Smooth muscle cell (in vitro differentiated cells): ENCODE results near the gene TP73. TPM values are rescaled to one million over a fixed set of nuclear protein-coding genes. Genes with fewer than 3 reads are reported as not detected.

Experiments
- DNase-seq: peaks from one replicate; lab custom pipeline; 2025; ENCODE audit not compliant: unreplicated experiment; lab: John Stamatoyannopoulos, UW
- H2AFZ ChIP-seq: fragments of 200-600 bp; sonication (generic); 2 replicates; pipeline ENCODE4 v1.6.0; 2016; ENCODE audit warnings: antibody characterized with exemption, low read depth, mild to moderate bottlenecking
- H3F3A ChIP-seq: fragments of 200-600 bp; sonication (generic); 2 replicates; pipeline ENCODE4 v1.6.0; 2017; ENCODE audit warnings: antibody characterized with exemption, low read depth
- H3K27ac ChIP-seq: fragments of 200-600 bp; sonication (generic); 2 replicates; pipeline ENCODE4 v1.5.1; 2016; ENCODE audit warnings: low read depth, mild to moderate bottlenecking
- H3K27me3 ChIP-seq: fragments of 200-600 bp; sonication (generic); 2 replicates; pipeline ENCODE4 v1.6.1; 2016; ENCODE audit warnings: low read depth, mild to moderate bottlenecking
- H3K36me3 ChIP-seq: fragments of 200-600 bp; sonication (generic); 2 replicates; pipeline ENCODE4 v1.5.1; 2016; ENCODE audit warnings: low read depth
- H3K4me1 ChIP-seq: fragments of 200-600 bp; sonication (generic); 2 replicates; pipeline ENCODE4 v1.5.1; 2016; ENCODE audit warnings: low read depth
- H3K4me2 ChIP-seq: fragments of 200-600 bp; sonication (generic); 2 replicates; pipeline ENCODE4 v1.6.0; 2016; ENCODE audit warnings: mild to moderate bottlenecking
- H3K4me3 ChIP-seq: fragments of 200-600 bp; sonication (generic); 2 replicates; pipeline ENCODE4 v1.5.1; 2016; ENCODE audit warnings: mild to moderate bottlenecking
- H3K79me2 ChIP-seq: fragments of 200-600 bp; sonication (generic); 2 replicates; pipeline ENCODE4 v1.6.0; 2016; ENCODE audit warnings: low read depth, mild to moderate bottlenecking
- H3K9ac ChIP-seq: fragments of 200-600 bp; sonication (generic); 2 replicates; pipeline ENCODE4 v1.6.0; 2016; ENCODE audit warnings: low read depth
- H3K9me3 ChIP-seq: fragments of 200-600 bp; sonication (generic); replicated peaks from 2 replicates; pipeline ENCODE4 v1.5.1; 2016; ENCODE audit warnings: low read depth
- H4K20me1 ChIP-seq: fragments of 200-600 bp; sonication (generic); 2 replicates; pipeline ENCODE4 v1.6.0; 2016; ENCODE audit warnings: low read depth
- WGBS: methylation state at CpG from one replicate; pipeline ENCODE4 v1.1.7; 2016; ENCODE audit warnings: low lambda C conversion rate; 5-methylcytosine and 5-hydroxymethylcytosine counted together
- polyA plus RNA-seq: library from polyadenylated mRNA; unstranded; fragments of >200 nt; fragmentation: Nextera tagmentation; extraction: Ambion mirVana; gene quantifications from 2 replicates; pipeline ENCODE4 v1.2.1, GENCODE V29; 2016
- total RNA-seq: library from RNA; depleted of rRNA; stranded (reverse); fragments of >200 nt; gene quantifications from 2 replicates; pipeline ENCODE4 v1.2.3, GENCODE V29; 2014
- TF ChIP-seq, protein P1 (sequence below): fragments of 200-600 bp; sonication (generic); IDR thresholded peaks from 2 replicates; pipeline ENCODE4 v1.5.1; 2017; ENCODE audit warnings: borderline replicate concordance, mild to moderate bottlenecking, antibody characterized with exemption; ENCODE audit not compliant: insufficient read depth, poor library complexity, severe bottlenecking

TP73 gene
- total and polyA plus RNA-seq, 2 experiments from 2014 or later, result 0.22 TPM; not detected in 1

DNA sequence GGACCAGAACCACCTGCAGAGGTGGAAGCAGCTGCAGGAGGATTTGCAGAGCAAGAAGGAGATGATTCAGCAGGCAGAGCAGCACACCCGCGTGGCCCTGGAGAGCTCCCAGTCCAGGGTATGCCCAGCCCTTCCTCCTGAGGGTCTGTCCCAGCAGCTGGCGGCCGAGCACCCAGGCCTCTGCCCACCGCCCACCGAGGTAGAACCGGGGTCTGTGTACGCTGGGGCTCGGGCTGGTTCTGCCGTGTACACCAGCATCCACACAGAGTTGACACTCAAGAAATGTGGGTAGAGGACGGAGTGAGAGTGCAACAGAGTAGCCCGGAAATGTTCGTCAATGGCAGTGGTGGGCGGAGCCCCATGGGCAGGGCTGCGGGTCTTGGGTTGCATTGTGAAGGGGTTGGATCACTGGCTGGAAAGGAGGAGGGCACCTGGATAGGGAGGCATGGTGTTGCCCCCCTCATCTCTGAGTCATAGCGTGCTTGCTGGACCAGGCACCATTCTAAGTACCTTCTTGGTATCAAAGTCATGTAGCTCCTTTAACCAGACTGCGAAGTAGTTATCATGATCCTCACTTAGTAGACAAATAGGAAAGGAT is 115.1 kb downstream of the TP73 start:
- Histone ChIP-seq H3K4me1 (peaks cover 2% of the 10 kb centered on the region), H3K36me3 (no peaks in the 10 kb centered on the region), H3K4me3 (no peak overlapping the region), H3K79me2 (no peaks in the 10 kb centered on the region), H3K9me3 (no peaks in the 10 kb centered on the region), H3K27me3 (no peaks in the 10 kb centered on the region), H3K27ac (no peak overlapping the region), H3K9ac (no peak overlapping the region), H3K4me2 (no peak overlapping the region), H2AFZ (no peak overlapping the region), H3F3A (no peaks in the 10 kb centered on the region), H4K20me1 (no peaks in the 10 kb centered on the region)
- WGBS, result 88% methylated on average over 17 of the region's 17 CpGs
- TF ChIP-seq, protein P1, sequence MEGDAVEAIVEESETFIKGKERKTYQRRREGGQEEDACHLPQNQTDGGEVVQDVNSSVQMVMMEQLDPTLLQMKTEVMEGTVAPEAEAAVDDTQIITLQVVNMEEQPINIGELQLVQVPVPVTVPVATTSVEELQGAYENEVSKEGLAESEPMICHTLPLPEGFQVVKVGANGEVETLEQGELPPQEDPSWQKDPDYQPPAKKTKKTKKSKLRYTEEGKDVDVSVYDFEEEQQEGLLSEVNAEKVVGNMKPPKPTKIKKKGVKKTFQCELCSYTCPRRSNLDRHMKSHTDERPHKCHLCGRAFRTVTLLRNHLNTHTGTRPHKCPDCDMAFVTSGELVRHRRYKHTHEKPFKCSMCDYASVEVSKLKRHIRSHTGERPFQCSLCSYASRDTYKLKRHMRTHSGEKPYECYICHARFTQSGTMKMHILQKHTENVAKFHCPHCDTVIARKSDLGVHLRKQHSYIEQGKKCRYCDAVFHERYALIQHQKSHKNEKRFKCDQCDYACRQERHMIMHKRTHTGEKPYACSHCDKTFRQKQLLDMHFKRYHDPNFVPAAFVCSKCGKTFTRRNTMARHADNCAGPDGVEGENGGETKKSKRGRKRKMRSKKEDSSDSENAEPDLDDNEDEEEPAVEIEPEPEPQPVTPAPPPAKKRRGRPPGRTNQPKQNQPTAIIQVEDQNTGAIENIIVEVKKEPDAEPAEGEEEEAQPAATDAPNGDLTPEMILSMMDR, result no peak
- DNase-seq, result no peak

DNA sequence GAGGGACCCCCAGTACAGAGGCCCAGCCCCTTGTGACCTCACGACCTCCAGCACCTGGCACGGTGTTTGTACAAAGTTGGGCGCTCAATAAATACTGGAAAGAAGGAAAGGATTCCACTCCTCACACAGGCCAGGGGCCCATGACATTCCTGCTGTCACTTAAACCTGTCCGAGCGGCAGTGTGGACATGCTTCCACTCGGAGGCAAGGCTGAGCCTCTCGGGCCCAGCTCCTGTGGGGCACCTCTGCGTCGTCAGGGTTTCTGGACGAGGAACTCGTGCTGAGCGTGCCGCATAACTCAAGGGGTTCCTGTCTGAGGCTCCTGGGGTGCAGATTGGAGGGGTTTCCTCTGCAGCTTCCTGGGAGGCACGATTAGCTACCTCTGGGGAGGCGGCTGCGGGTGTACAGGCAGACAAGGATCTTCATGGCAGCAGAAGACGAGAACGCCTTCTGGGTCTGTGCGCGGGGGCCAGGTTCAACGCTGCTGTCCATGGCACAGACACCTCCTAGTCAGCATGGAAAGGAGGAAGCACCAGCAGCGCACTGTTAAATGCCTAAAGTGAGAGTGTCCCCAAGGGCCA is 116.6 kb downstream of the TP73 start:
- Histone ChIP-seq H3K36me3 (no peaks in the 10 kb centered on the region), H2AFZ (no peak overlapping the region), H4K20me1 (no peaks in the 10 kb centered on the region), H3K4me3 (no peak overlapping the region), H3K27me3 (no peaks in the 10 kb centered on the region), H3K9ac (no peak overlapping the region), H3K9me3 (no peaks in the 10 kb centered on the region), H3F3A (peaks cover 3% of the 10 kb centered on the region), H3K79me2 (no peaks in the 10 kb centered on the region), H3K4me2 (no peak overlapping the region), H3K4me1 (peaks cover 2% of the 10 kb centered on the region), H3K27ac (no peak overlapping the region)
- TF ChIP-seq, protein P1, result no peak
- no peak for DNase-seq
- 95% methylated on average over 22 of the region's 22 CpGs for WGBS

DNA sequence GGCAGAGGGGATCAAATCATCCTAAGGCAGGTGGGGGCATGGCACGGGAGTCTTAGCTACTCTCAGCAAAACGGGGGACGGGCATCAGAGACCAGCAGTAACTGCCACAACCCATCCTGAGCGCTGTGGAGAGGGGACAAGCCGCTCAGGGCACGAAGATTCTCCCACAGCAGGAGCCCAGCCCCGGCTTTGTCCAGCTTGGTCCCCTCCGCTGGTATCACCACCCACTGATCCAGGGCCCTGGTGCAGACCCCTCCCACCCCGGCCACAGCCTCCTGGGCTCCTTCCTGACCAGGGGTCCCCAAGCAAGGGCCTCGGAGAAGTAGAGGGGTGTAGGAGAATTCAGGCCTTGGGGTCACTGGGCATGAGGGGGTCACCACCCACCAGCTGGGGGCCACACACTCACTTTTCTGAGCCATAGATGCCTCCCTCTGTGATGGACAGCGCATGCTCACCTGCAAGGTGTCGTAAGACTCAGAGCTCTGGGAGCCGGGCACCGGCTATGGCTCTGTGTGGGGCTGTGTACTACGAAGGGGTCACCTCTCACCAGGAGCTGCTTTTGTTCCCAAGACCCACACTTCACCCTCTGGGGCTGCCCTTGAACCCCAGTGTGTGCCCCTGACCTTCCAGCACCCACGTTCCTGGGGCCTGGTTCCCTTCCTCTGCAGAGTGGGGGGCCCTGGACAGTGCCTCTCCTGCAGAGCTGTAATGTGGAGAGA is 117.9 kb downstream of the TP73 start:
- H2AFZ ChIP-seq, result no peak overlapping the region
- H3K27me3 ChIP-seq, result no peaks in the 10 kb centered on the region
- TF ChIP-seq, protein P1, result no peak
- no peaks in the 10 kb centered on the region for H3K79me2 ChIP-seq
- H3K9ac ChIP-seq, result no peak overlapping the region
- 91% methylated on average over 16 of the region's 16 CpGs for WGBS
- H3K4me2 ChIP-seq, result no peak overlapping the region
- H3K4me3 ChIP-seq, result no peak overlapping the region
- H3K9me3 ChIP-seq, result no peaks in the 10 kb centered on the region
- peaks cover 3% of the 10 kb centered on the region for H3F3A ChIP-seq
- DNase-seq, result no peak
- H3K36me3 ChIP-seq, result no peaks in the 10 kb centered on the region
- H4K20me1 ChIP-seq, result no peaks in the 10 kb centered on the region
- H3K27ac ChIP-seq, result no peak overlapping the region
- H3K4me1 ChIP-seq, result peaks cover 8% of the 10 kb centered on the region
